GM19468 (cell line): ENCODE results near the gene NEUROD6.

Experiments
- ATAC-seq: cut with Tn5 transposase; IDR thresholded peaks from one replicate; pipeline ENCODE4 v1.9.1; 2021; ENCODE audit warnings: mild to moderate bottlenecking, moderate library complexity, moderate number of reproducible peaks; ENCODE audit not compliant: unreplicated experiment; ENCODE audit errors: extremely low read depth

NEUROD6 gene

DNA sequence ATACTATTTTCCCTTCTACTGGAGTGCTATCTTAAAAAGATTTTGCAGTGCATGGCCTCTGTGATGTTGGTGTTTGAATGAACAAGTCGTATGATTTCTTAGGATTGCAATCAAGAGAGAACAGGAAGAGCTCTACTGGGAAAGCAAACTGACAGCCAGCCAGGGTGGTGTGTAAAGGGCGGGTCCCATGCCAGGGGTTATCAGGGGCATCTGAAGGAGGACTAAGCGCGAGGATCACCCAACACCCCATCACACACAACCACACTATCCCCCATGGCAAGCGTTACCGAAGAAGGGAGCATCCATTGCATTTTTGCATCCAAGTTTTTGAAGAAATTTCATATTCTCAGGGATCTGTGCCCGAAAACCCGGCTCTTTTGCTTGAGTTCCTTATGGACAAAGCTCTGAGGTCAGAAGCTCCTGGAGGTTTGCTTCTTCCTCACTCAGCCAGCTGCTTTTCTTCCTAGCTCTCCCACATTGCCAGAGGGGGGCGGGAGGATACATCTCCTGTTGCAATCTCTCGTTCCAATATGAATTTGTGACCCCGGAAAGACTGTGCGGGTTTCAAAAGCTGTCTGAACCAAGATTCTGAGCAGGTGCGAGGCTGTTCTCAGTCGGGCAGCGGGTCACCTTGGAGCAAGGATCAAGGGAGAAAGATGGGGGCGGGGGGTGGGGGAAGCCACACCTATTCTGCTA, 5.2 kb downstream of the NEUROD6 start:
- no peak for ATAC-seq

- no peak for ATAC-seq
These were observed 7.2 kb downstream of the NEUROD6 start for GRCh38 chr7:31333291-31333690.

DNA sequence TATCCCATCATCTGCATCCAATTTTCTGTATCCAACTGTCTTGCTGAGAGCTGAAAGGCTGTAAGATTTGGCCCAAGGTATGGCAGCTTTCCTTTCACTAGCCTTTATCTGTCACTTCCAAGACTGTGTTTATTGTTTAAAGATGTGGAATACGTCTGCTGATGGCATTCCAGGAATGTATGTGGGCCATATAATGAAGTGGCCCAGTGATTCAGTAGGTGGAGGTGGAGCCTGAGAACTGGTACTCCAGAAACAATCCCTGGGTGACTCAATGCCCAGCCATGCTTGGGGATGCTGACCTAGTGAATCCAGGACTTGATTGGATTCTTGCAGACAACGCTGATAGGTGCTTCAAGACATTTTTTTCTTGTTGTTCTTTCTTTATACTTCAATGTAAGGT, 13.5 kb downstream of the NEUROD6 start:
- ATAC-seq = no peak

DNA sequence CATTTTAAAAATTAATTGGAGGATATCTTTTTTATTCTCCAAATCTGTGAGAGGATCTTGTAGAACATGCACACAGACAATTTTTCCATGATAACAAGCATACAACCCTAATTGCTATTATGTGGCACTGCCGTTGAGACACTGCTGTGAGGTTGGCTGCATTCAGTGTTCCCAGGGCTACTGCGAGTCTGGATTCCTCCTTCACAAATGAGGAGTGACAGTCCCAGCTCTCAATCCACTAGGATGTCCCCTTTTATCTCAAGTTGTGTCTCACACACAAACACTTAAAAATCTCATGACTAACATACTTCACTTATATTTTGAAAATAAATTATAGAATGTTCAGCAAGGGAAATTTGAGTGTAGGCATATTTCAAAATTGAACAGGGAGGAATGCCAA, 14.1 kb downstream of the NEUROD6 start:
- ATAC-seq = no peak

GRCh38 chr7:31323101-31323500, 17.4 kb downstream of the NEUROD6 start:
- no peak for ATAC-seq

DNA sequence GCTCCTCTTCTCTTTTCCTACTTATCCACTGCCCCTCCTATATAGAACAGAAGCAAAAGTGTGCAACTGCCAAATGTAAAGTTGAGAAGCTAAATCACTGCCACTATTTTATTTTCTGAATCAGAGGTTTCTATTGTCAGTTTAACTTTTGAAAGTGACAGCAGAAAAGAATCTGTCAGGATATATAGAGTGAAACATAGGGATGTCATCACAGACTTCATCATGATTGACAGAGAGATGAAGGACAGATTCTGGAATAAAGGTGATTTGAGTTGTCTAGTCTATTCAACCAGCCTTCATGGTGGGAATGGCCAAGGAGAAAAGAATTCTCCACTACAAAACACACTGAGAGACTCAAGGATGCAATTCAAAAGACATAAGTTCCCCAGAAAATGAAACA, 19.9 kb downstream of the NEUROD6 start:
- ATAC-seq = no peak

DNA sequence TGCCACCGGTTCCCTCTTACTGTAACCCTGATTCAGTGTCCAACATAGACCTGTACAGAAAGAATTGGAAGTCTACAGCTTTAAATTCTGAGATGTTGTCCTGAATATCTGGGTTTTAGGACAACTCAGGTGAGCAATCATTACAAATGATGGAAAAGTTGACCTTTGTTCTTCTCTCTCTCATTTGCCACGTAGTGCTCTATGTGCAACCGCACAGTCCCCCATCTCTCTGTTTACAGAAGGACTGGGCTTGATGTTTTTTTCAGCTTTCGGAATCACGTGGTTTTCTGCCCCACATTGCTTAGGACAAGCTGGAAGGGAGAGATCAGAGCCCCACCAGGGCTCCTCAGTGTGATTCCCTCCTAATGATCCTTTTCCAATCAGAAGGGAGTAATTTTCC, 22.2 kb downstream of the NEUROD6 start:
- no peak for ATAC-seq

- ATAC-seq = no peak
These were observed 23.6 kb downstream of the NEUROD6 start for GRCh38 chr7:31316876-31317275.

DNA sequence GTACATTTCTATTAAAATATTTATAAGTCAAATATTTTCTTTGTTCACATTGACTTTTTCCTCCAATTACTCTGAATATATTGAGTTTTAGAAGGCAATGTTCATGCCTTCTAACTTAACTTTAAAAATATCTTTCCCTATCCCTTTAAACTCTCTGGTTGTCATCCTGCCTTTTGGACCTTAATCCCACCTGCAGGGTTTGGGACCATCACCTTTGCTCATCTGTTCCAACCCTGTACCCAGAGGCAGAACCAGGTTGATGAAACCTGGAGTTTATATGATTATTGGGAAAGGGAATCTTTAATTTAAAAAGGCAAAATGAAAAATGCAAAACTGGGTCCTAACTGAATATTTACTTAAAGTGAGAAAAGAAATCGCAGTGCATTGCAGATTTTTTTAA, 24.8 kb downstream of the NEUROD6 start:
- no peak for ATAC-seq

DNA sequence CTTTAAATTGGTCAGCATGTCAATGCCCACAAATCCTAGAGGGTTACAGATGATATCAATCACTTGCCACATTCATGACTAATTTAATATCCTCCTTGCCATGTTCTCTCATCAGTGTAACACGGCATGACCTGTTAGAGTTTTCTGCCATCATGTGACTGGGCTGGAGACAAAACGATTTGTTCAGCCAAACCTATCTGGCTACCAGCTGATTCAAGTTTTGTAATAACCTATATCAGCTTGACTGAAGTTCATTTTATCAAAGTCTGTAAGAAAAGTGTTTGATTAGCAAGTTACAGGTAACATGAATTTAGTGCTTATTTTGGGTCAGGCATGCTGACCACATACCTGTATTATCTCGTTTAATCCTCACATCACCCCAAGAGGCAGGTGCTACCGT, 25.7 kb downstream of the NEUROD6 start:
- ATAC-seq = no peak

DNA sequence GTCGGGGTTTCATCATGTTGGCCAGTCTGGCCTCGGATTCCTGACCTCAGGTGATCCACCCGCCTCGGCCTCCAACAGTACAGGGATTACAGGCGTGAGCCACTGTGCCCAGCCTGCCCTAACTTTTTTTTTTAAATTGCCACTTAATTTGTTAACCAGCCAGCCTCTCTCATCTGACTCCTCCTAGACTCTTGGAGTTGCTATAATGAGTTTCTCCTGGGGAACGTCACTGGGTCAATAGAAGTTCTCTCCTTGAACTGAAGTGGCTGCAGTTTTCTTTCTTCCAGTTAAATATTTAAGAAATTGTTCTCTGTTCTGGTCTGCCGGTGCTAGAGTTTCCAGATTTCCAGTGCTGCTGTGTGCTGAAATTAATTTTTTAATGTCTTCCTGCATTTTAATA, 27.6 kb downstream of the NEUROD6 start:
- no peak for ATAC-seq

GRCh38 chr7:31311552-31311951, 29.0 kb downstream of the NEUROD6 start:
- ATAC-seq = no peak

DNA sequence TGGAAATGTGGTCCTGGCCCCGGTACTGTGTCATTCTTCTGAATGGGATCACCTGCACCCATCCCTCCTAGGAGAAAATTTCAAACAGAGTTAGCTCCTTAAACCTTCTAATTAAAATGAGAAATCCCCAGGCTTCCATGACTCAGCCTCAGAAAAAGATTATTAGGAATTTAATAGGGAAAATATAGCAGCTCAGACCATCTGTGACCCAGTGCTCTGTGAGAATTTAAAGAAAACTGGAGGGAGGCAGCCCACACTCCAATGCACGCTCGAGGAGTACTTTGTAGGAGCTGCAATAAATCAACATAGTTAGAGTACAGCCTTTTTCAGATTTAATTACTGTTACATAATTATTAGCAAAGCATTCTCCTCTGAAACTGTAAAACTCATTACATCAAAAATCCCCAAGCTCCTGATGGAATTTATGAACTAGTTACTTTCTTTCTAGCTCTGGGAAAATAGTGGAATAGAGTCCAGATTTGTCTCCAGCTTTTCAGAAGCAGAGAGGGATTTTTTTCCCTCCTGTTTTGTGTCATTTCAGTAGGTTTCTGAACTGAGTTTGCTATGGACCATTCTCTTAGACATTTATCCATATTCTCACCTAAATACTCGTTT, 30.1 kb downstream of the NEUROD6 start:
- ATAC-seq = no peak

DNA sequence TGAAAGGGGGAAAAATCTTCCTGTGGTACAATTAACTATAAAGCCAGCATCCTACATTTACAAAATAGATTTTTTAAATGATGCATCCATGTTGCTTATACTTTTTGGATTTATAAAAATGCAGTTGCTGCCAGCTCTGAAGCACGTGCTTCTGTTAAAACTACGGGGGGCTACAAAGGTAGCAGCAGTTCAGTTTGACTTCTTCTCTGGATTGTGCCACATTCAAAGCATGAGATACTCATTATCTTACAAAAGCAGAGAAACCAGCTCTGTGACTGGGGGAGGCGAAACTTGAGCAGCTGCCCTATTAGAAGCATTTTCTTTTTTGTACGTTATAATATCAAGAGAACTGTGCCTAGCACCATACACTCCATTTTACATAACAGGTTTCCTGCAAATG, 31.1 kb downstream of the NEUROD6 start:
- no peak for ATAC-seq

- ATAC-seq = no peak
These were observed 31.9 kb downstream of the NEUROD6 start for GRCh38 chr7:31308652-31309051.

GRCh38 chr7:31307972-31308371, 32.6 kb downstream of the NEUROD6 start:
- no peak for ATAC-seq

GRCh38 chr7:31305260-31305659, 35.3 kb downstream of the NEUROD6 start:
- ATAC-seq = no peak

GRCh38 chr7:31304446-31304845, 36.1 kb downstream of the NEUROD6 start:
- ATAC-seq = no peak

DNA sequence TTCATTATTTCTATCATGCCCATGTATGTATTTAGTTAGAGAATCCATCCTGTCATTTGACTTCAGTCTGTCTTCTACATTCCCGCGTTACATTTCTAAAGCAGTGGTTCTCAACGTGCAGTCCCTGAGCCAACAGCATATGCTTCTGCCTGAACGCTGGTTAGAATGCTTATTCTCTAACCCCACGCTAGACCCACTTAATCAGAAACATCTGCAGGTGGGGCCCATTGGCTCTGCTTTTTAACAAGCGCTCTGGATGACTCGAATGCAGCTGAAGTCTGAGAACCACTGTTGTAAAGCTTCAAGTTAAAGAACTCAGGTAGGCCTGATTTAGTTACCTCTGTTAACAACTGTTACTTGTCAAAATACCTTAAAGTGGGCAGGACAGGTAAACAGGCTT, 38.2 kb downstream of the NEUROD6 start:
- ATAC-seq = no peak

DNA sequence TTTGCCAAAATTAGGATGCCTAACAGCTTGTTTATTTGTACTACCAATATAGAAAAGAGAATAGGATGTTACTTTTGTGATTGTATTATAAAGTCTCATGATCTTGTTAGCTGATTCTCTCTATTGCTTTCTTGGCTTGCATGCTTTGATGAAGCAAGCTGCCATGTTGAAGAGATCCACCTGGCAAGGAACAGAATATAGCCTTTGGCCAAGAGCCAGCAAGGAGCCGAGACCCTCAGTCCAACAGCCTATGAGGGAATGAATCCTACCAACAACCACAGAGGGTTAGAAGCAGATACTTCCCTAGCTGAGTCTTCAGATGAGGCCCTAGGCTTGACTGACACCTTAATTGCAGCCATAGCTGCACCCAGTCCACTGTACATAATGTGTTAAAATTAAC, 41.2 kb downstream of the NEUROD6 start:
- ATAC-seq = no peak

GRCh38 chr7:31290601-31291000, 49.9 kb downstream of the NEUROD6 start:
- no peak for ATAC-seq
